NCI-H187 (cell line): Measurements from ENCODE around the gene AMPH.
A peak's percentile ranks its signal among the peaks of the same experiment; 100 is the strongest.

Experiments used
- DNase-seq, 2 experiments: peaks; one replicate each; lab custom pipeline; 2025; lab: John Stamatoyannopoulos, UW

Gene AMPH

GRCh38 chr7:38462819-38463218 is 168.4 kb downstream of the AMPH start:
- DNase-seq, result no peak

- DNase-seq, result no peak
These were observed 169.3 kb downstream of the AMPH start for GRCh38 chr7:38461887-38462286.

- no peak for DNase-seq
These were observed 177.3 kb downstream of the AMPH start for GRCh38 chr7:38453826-38454225.

GRCh38 chr7:38453168-38453567 is 178.0 kb downstream of the AMPH start:
- no peak for DNase-seq

- no peak for DNase-seq
These were observed 178.5 kb downstream of the AMPH start for GRCh38 chr7:38452681-38453108.

GRCh38 chr7:38451840-38452239 is 179.3 kb downstream of the AMPH start:
- DNase-seq, result peak in 1 of 2 experiments; percentile 8

GRCh38 chr7:38448584-38449234 is 182.5 kb downstream of the AMPH start:
- DNase-seq, result no peak

- no peak for DNase-seq
These were observed 183.1 kb downstream of the AMPH start for GRCh38 chr7:38448054-38448453.

GRCh38 chr7:38438970-38439369 is 192.2 kb downstream of the AMPH start:
- no peak for DNase-seq

- no peak for DNase-seq
These were observed 198.5 kb downstream of the AMPH start for GRCh38 chr7:38432671-38433070.

- DNase-seq, result no peak
These were observed 199.1 kb downstream of the AMPH start for GRCh38 chr7:38432080-38432479.

- no peak for DNase-seq
These were observed 202.1 kb downstream of the AMPH start for GRCh38 chr7:38429057-38429456.

GRCh38 chr7:38428041-38428440 is 203.1 kb downstream of the AMPH start:
- no peak for DNase-seq

- no peak for DNase-seq
These were observed 203.8 kb downstream of the AMPH start for GRCh38 chr7:38427279-38427955.

- DNase-seq, result no peak
These were observed 205.7 kb downstream of the AMPH start for GRCh38 chr7:38425509-38425908.

- no peak for DNase-seq
These were observed 206.3 kb downstream of the AMPH start for GRCh38 chr7:38424750-38425463.

- no peak for DNase-seq
These were observed 217.4 kb downstream of the AMPH start for GRCh38 chr7:38413784-38414183.

GRCh38 chr7:38411404-38411803 is 219.8 kb downstream of the AMPH start:
- no peak for DNase-seq

- no peak for DNase-seq
These were observed 221.1 kb downstream of the AMPH start for GRCh38 chr7:38410056-38410455.

GRCh38 chr7:38409531-38409930 is 221.6 kb downstream of the AMPH start:
- no peak for DNase-seq

- peak in 1 of 2 experiments; percentile 2 for DNase-seq
These were observed 232.3 kb downstream of the AMPH start for GRCh38 chr7:38398725-38399321.

- DNase-seq, result no peak
These were observed 234.3 kb downstream of the AMPH start for GRCh38 chr7:38396852-38397251.
